GM19438 (cell line): Measurements from ENCODE around the gene GPATCH3.
"Not testable (repeated sequence)": the region's sequence is repeated elsewhere in the genome, so short reads cannot be mapped to it uniquely, and the experiment has no call there.

Source experiments
- ATAC-seq: cut with Tn5 transposase; IDR thresholded peaks from one replicate; pipeline ENCODE4 v1.9.1; 2021; ENCODE audit warnings: low read depth; ENCODE audit not compliant: unreplicated experiment

Gene GPATCH3, protein sequence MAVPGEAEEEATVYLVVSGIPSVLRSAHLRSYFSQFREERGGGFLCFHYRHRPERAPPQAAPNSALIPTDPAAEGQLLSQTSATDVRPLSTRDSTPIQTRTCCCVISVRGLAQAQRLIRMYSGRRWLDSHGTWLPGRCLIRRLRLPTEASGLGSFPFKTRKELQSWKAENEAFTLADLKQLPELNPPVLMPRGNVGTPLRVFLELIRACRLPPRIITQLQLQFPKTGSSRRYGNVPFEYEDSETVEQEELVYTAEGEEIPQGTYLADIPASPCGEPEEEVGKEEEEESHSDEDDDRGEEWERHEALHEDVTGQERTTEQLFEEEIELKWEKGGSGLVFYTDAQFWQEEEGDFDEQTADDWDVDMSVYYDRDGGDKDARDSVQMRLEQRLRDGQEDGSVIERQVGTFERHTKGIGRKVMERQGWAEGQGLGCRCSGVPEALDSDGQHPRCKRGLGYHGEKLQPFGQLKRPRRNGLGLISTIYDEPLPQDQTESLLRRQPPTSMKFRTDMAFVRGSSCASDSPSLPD

DNA sequence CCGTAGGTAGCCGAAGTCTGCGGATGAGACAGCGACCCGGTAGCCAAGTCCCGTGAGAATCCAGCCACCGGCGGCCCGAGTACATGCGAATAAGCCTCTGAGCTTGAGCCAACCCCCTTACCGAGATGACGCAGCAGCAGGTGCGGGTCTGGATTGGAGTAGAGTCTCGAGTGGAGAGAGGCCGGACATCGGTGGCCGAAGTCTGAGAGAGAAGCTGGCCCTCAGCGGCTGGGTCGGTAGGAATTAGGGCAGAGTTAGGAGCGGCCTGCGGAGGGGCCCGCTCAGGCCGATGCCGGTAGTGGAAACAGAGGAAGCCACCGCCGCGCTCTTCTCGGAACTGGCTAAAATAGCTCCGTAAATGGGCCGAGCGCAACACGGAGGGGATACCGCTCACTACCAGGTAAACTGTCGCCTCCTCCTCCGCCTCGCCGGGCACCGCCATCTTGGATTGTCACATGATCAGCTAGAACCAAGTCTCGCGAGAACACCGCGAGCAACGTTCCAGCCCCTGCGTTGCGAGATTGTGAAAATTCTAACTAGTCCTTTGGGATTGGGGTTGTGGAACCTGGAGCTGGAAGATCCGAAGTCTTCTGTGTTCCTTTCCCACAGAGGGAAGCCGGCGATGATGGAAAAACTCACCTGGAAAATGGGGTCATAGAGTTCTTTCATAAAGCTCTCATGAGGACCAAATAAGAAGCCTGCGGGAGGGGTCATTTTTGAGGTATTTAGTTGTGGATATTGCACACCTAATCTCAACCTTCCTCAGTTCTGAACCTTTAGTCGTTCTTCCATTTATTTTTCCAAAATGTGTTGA, at the start of gene GPATCH3:
Gene GPATCH3 (minus strand): TSS at position 467 of the 814 bp plus-strand sequence. CDS start 25 bp downstream, at position 442.
- ATAC-seq, result peak; percentile 79

DNA sequence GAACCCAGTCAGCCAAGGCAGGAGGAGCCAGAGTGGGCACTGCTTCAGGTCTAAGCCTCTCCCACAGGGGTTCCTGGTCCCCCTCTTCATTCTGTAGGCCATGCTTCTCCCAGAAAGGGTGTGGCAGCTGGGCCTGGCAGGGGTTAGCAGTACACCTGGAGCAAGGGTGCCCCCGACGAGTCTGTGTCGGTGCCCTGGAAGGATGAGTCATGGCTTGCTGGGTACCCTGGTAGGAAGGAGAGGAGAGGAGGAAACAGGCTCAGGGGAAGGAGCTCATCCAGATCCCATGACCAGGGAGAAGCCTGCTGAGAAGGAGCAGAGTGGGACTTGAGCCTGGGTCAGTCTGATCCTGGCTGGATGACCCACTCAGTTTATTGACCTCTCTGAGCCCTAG, 49.7 kb upstream of the GPATCH3 start:
- ATAC-seq, result no peak

DNA sequence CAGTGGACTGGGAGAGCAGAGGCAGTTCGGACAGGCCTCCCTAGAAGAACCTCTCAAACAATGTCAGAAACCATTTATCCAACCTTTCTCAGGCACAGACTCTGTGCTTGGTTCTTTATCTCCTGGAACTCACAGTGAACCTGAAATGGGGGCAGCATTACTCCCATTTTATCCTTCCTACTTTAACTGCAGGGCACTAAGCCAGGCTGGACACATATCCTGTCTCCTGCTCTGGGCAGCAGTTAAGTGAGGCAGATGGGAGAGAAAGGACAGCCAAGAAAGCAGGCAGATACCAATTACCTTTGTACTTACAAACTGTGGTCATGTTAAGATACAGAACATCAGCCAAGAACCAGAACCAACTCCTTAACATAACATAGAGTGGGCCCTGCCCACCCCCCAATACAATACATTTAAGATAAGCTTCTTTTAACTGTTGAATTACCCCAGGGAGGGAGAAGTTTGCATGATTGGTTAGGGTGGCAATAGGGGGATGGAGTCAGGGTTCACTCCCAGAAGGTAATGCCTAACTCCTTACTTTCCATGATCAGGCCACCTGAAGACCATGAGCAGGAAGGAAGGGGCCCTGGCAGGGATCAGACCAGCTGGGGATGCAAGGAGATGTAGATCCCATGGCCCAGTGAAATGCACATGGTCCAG, 49.1 kb upstream of the GPATCH3 start:
- no peak for ATAC-seq

DNA sequence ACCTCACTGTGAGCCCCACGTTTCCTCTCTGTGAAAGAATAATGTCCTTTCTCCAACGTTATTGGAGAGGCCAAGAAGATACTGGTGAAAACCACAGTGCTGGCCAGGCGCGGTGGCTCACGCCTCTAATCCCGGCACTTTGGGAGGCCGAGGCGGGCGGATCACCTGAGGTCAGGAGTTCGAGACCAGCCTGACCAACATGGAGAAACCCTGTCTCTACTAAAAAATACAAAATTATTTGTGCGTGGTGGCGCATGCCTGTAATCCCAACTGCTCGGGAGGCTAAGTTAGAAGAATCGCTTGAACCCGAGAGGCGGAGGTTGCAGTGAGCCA, 48.4 kb upstream of the GPATCH3 start:
- not testable (repeated sequence) for ATAC-seq

DNA sequence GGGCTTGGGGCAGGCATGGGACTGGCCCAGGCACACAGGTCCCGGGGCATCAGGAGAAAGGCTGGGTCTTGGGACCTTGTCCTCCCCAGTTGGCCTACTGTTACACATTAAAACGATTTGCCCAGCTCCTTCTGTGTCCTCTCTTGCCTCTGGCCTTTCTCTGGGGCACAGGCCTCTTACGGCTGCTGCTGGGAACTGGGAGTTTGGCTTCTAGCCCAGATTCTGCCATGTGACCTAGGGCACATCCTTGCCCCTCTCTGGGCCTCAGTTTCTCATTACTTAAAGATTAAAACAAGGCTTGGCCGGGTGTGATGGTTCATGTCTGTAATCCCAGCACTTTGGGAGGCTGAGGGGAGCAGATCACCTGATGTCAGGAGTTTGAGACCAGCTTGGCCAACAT, 46.0 kb upstream of the GPATCH3 start:
- ATAC-seq, result no peak

DNA sequence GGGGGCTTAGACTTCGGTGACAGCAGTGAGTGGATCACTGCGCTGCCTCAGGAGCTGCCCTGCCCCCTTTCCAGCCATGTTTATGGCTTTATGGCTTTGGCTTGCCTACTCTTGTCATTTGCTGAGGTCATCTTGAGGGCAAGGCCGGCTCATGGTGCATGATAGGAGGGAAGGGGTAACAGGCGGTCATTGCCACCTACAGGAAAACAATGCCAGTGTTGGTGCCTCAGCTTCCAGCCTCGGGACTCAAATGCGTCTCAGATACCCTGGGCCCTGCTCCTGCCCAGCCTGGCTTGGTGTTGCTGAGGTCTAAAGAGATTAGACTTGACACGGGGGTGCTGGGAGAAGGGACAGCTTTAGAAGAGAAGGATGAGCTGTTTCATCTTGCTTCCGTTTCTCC, 45.5 kb upstream of the GPATCH3 start:
- ATAC-seq, result no peak

DNA sequence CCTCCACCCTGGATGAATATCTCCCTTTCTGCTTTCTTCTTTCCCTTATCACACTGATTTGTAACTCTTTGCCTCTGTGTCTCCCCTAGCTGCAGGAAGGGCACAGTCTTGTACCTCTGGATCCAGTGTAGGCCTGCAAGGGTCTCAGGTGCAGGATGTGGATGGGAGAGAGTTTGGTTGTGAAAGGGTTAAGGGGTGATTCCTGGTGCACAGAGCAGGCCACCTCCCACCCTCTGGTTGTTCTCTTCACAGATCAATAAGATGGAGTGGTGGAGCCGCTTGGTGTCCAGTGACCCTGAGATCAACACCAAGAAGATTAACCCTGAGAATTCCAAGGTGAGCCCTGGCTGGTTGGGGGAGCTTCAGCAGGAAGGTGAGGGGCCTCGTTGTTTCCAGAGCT, 44.9 kb upstream of the GPATCH3 start:
- ATAC-seq, result no peak

DNA sequence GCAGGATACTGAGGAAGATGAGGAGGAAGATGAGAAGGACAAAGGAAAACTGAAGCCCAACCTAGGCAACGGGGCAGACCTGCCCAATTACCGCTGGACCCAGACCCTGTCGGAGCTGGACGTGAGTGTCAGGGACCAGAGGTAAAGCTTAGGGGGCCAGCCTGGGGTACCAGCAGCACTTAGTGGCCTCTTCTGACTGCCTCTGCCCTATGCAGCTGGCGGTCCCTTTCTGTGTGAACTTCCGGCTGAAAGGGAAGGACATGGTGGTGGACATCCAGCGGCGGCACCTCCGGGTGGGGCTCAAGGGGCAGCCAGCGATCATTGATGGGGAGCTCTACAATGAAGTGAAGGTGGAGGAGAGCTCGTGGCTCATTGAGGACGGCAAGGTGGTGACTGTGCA, 42.4 kb upstream of the GPATCH3 start:
- ATAC-seq, result no peak

DNA sequence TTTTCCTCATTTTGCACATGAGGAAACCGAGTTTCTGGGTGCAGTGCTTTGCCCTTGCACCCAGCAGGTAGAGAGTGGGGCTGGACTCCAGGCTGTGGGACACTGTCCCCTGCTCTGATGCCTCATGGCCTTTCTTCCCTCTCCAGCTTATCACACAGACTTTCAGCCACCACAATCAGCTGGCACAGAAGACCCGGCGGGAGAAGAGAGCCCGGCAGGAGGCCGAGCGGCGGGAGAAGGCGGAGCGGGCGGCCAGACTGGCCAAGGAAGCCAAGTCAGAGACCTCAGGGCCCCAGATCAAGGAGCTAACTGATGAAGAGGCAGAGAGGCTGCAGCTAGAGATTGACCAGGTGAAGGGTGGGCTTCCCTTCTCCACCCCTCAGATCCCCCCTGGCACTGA, 41.0 kb upstream of the GPATCH3 start:
- ATAC-seq, result no peak

DNA sequence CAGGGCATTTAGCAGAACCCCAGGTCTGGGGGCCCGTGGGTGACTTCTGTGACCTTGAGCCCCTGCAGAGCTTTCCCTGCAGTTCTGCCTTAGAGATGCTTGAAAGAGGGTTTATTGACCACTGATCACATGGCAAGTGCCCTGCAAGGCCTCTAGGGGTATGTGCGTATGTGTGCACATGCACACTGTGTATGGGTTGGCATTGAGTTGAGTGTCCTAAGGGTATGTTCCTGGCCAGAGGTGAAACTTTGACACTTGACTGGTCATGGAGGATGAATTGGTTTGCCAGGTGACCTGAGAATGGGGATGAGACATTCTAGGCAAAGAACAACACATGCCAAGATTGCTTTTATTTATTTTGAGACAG, 38.4 kb upstream of the GPATCH3 start:
- no peak for ATAC-seq

DNA sequence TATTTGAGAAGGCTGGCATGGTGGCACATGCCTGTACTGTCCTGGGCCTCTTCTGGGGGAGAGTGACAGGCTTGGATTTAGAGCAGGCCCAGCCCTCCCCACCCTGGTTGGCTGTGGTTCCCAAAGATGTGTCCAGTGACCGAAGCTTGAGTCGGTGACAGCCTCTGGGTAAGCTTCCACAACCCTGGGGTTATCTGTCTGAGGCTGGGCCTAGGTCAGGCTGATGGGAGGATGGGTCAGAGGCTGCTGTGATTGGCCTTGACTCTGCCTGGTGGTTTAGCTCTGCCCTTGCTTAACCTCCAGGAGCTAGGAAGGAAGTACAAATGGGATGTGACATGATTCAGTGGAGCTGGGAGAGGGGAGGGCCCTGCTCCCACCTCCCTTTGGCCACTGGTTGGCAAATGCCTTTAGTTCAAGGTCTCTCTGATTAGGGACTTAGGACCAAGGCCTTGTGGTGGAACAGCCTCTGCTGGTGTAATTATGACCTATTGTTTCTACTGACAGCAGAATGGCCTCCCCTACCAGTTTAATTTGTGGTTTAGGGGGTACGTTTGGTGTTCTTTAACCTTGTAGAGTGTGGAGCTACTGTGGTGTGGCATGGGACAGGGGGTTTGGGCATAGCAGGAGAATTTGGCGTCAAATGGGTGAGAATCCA, 37.9 kb upstream of the GPATCH3 start:
- ATAC-seq, result no peak

DNA sequence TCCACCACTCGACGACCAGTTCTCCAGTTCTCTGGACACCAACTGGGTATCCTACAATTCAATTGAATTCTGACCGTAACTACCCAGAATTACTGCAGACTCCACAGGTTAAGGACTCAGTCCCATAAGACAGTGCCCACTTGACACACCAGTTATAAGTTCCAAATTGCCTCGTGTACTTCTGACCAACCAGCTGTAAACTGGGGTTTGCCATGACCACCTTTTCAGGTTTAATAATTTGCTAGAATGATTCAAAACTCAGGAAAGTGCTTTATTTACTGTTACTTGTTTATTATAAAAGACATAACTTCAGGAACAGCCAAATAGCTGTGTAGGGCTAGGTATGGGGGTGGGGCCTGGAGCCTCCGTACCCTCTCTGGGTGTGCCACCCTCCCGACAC, 36.6 kb upstream of the GPATCH3 start:
- ATAC-seq, result no peak

DNA sequence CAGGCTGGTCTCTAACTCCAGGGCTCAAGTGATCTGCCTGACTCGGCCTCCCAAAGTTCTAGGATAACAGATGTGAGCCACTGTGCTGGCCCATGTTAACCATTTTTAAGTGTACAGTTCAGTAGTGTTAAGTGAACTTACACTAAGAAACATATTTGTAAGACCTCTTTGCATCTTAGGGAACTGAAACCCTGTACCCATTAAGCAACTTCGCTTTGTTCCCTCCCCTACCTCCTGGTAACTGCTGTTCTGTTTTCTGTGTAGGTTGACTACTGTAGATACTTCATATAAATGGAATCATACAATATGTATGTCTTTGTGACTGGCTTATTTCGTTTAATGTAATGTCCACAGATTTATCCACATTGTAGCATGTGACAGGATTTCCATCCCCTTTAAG, 32.3 kb upstream of the GPATCH3 start:
- ATAC-seq, result no peak

DNA sequence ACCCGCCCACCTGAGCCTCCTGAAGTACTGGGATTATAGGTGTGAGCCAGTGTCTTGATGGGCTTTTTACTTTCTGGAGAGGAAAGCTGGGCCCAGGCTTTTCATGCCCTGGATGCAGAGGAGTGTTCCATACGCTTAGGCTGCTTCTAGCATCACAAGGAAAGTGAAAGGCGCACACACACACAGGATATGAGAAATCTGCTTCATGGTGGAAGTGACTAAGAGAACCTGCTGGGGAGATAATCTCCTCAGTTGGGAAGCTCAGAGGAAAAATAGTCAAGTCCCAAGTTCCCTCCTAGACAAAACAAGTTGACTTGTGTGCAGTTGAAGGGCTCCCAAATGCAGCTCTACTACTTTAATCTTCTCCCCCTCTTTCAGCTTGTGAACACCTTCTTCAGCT, 23.4 kb upstream of the GPATCH3 start:
- no peak for ATAC-seq

DNA sequence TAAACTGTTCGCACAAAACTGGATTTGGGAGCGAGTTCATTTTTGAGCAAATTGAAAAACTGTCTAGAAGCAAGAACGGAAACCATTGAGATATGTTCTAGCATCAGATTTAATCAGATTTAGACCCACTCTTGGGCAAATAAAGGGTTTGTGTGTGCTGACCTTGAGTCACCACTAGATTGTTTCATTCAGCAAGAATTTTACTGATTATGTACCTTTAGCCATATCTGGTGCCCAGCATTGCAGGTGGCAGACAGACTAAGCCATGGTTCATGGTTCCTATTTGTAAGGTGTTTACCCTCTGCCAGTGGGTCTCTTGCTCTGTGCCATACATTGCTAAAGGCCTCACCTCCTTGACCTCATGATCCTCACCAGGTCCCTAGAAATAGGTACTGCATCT, 22.6 kb upstream of the GPATCH3 start:
- ATAC-seq, result no peak

DNA sequence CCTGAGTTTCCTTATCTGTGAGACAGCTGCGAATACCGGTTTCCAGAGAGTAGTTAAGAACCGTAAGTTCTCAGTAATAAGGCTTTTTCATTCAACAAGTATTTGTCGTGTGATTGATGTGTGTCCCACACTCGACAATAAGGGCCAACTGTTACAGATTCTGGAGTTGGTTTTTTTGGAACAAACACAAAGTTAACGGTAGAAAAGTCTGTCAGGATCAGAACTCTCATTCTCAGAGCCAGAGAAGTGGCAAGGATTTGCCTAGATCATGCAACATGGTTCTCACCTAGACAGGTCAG, 22.1 kb upstream of the GPATCH3 start:
- ATAC-seq, result no peak

DNA sequence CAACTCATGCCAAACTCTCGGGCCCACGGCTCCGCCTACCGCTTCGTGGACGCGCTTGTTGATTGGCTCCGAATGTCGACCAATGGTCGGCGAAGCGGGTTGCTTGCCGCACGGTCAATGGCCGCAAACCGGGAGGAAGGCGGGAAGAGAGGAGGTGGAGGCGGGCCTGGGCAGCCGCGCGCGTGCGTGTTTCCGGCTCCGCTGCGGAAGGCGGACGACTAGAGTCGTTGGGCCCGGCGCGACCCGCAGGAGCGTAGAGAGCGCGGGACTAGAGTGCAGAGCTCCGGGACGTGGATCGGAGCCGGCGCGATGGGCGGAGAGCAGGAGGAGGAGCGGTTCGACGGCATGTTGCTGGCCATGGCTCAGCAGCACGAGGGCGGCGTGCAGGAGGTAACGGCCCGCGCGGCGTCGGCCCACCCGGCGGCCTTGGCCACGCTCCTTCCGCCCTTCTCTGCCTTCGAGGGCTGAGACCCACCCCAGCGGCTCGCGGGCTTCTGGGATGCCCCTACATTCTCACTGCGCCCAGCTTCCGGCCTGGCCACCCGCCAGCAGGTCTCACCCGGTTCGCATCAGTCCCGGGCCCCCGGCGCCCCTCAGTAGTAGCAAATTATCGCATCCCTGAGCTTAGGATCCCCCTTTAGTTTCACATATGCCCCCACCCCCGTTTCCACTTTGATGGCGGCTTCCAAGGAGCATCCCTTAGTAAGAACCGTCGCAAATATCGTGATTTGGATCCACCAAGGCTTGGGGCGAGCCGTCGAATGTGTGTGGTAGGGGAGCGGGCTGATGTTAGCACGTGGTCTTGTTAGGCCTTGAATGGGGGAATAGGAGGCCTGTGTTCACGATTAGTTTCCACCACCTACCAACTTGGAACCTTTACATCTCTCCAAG, 21.5 kb upstream of the GPATCH3 start, which contains the start of gene NUDC:
Gene NUDC (plus strand): TSS at position 204 of the 891 bp plus-strand sequence. CDS start 106 bp downstream, at position 310.
- peak; percentile 96 for ATAC-seq

DNA sequence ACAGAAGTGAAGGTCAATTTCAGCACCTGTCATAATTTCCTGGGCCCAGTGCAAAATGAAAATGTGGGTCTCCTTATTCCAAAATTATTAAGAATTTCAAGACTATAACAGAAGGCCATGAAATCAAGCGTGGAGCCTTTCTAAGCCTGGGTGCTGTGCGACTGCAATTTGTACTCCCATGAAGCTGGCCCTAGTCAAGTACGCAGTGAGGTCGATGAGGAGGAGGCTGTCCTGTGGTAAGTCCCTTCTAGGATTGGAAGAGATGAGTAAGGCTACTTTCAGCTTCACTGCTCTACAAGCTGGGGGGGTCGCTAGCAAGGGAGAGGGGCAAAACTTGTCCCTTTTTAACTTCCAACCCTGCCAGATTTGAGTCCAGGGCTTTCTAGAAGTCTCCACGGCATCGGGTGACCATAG, 20.9 kb upstream of the GPATCH3 start:
- no peak for ATAC-seq

DNA sequence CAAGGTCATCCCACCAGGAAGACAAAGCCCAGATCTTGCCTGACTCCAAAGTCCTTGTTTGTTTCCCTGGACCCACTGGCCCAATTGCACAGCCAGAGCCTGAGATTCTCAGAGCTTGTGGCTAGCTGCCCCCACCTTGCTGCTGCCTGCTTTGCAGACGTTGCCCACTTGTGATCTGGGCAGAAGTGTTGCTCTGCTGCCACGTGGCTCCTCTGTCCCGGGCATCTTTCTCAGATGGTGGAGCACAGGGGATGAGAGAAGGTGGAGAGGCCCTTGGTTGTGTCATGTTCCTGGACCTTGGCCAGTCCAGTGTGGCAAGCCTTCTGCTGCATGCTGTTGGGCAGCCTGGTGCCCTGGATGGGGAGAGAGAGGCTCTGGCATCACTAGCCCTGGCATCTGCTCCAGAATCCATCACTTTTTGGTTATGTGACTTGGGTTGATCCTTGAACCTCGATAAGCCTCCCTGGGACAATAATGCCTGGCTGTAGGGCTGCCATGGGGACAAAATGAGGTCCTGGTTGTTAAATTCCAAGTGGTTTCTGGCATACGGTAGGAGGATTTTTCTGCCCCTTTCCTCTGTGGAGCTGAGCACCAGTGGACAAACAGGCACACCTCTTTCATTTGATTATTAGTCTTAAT, 15.1 kb upstream of the GPATCH3 start:
- no peak for ATAC-seq
